ENCODE measurements around the gene MAP2K6. TPM values are rescaled to one million over a fixed set of nuclear protein-coding genes. Genes with fewer than 3 reads are reported as not detected.

MAP2K6 gene
- total RNA-seq, 1 experiment from 2014 or later = 17.7 TPM

GRCh38 chr17:69552986-69553667 lies 138.6 kb downstream of the MAP2K6 start:
- no peak overlapping the region for H4K5ac ChIP-seq (ENCODE audit: insufficient read length, low read depth, low read length)
- no peak overlapping the region for H4K91ac ChIP-seq (ENCODE audit: insufficient read length, low read depth, low read length)
- H2BK5ac ChIP-seq (ENCODE audit: insufficient read length, low read length) = no peak overlapping the region
- TF ChIP-seq CTCF (conservative IDR thresholded peaks at IDR 0.05) = no peak
- H2BK120ac ChIP-seq (ENCODE audit: low read depth, low read length, poor library complexity, severe bottlenecking) = no peak overlapping the region
- H3K27me3 ChIP-seq (ENCODE audit: insufficient read depth, low read length) = no peaks in the 10 kb centered on the region
- H2AK5ac ChIP-seq (ENCODE audit: insufficient read length, low read length) = no peak overlapping the region
- H3K23me2 ChIP-seq (ENCODE audit: insufficient read length, low read depth, low read length, poor library complexity, severe bottlenecking) = no peaks in the 10 kb centered on the region
- H2BK15ac ChIP-seq (ENCODE audit: low read depth, low read length) = no peak overlapping the region
- no peaks in the 10 kb centered on the region; the same call in 1 of the 2 replicates for H3K27me3 Mint-ChIP-seq (ENCODE audit: low read depth)
- H2BK20ac ChIP-seq (ENCODE audit: low read depth, low read length, poor library complexity, severe bottlenecking) = no peak overlapping the region
- H4K20me1 ChIP-seq (ENCODE audit: control insufficient read depth, insufficient read depth, insufficient read length) = no peaks in the 10 kb centered on the region
- no peak overlapping the region for H2AFZ ChIP-seq (ENCODE audit: low read length)
- H2BK12ac ChIP-seq (ENCODE audit: insufficient read length, low read depth, low read length) = no peak overlapping the region
- no peak overlapping the region for H3K27ac ChIP-seq (ENCODE audit: insufficient read length, low read depth, low read length)
- no peak overlapping the region for H3K56ac ChIP-seq (ENCODE audit: insufficient read length, low read depth, low read length)
- H3T11ph ChIP-seq (ENCODE audit: low read length) = no peak overlapping the region
- no peak overlapping the region for H3K18ac ChIP-seq (ENCODE audit: insufficient read length, low read depth, low read length)
- H4K8ac ChIP-seq (replicated peaks; ENCODE audit: insufficient read length, low read depth, low read length) = no peak overlapping the region
- H3K9me3 ChIP-seq (ENCODE audit: control insufficient read depth, low read depth, low read length) = no peaks in the 10 kb centered on the region
- no CpG with 5 or more reads among the region's 5 CpGs for WGBS (ENCODE audit: extremely low coverage, insufficient read length, low lambda C conversion rate)
- H3K9me3 Mint-ChIP-seq = no peaks in the 10 kb centered on the region; a peak in 2 of 5 replicates
- no peak overlapping the region for H3K4me3 Mint-ChIP-seq
- no peak for DNase-seq
- no peaks in the 10 kb centered on the region for H3K79me2 ChIP-seq (ENCODE audit: insufficient read depth, low read length)
- no peaks in the 10 kb centered on the region for H3K4me1 ChIP-seq (ENCODE audit: insufficient read depth, low read length)
- no peaks in the 10 kb centered on the region for H3K79me1 ChIP-seq (ENCODE audit: insufficient read depth, low read depth, low read length, poor library complexity, severe bottlenecking)
- peaks cover 8 to 15% (median 15%) of the 10 kb centered on the region in 3 experiments; a peak in 6 of 7 replicates for H3K36me3 Mint-ChIP-seq (ENCODE audit: insufficient read depth in 1 of 3, low read depth in 3 of 3)
- H3K14ac ChIP-seq (ENCODE audit: insufficient read depth, low read length) = no peak overlapping the region
- no peak overlapping the region for H3K23ac ChIP-seq (ENCODE audit: insufficient read length, low read depth, low read length)
- no peak overlapping the region for H3K27ac Mint-ChIP-seq
- no peak overlapping the region for H3K4me2 ChIP-seq (ENCODE audit: insufficient read depth, insufficient read length, low read length)
- H3K4me1 Mint-ChIP-seq = no peaks in the 10 kb centered on the region
- H3K4ac ChIP-seq (ENCODE audit: low read depth, low read length) = no peak overlapping the region
- H3K9ac ChIP-seq (ENCODE audit: extremely low read depth, insufficient read length, low read length) = no peak overlapping the region
